ENCODE measurements around the gene DYNC2I2. TPM values are rescaled to one million over a fixed set of nuclear protein-coding genes. Genes with fewer than 3 reads are reported as not detected.

DYNC2I2 gene
- total RNA-seq, 1 donor, result 2.1 TPM

GRCh38 chr9:128634111-128634510, 22.5 kb downstream of the DYNC2I2 start:
- Histone ChIP-seq H3K9me3 (ENCODE audit: low read depth, low read length) (no peaks in the 10 kb centered on the region), H3K27me3 (ENCODE audit: insufficient read depth, low read length) (no peaks in the 10 kb centered on the region), H3K4me3 (ENCODE audit: low read length) (no peak overlapping the region), H3K4me1 (ENCODE audit: insufficient read depth, low read length) (no peaks in the 10 kb centered on the region)

GRCh38 chr9:128633601-128634000, 23.0 kb downstream of the DYNC2I2 start:
- Histone ChIP-seq H3K4me3 (ENCODE audit: low read length) (no peak overlapping the region), H3K4me1 (ENCODE audit: insufficient read depth, low read length) (no peaks in the 10 kb centered on the region), H3K27me3 (ENCODE audit: insufficient read depth, low read length) (no peaks in the 10 kb centered on the region), H3K9me3 (ENCODE audit: low read depth, low read length) (no peaks in the 10 kb centered on the region)

- Histone ChIP-seq H3K4me3 (ENCODE audit: low read length) (no peak overlapping the region), H3K9me3 (ENCODE audit: low read depth, low read length) (no peaks in the 10 kb centered on the region), H3K4me1 (ENCODE audit: insufficient read depth, low read length) (no peaks in the 10 kb centered on the region), H3K27me3 (ENCODE audit: insufficient read depth, low read length) (no peaks in the 10 kb centered on the region)
These were observed 23.6 kb downstream of the DYNC2I2 start for GRCh38 chr9:128633057-128633456.

GRCh38 chr9:128632486-128632885, 24.2 kb downstream of the DYNC2I2 start:
- Histone ChIP-seq H3K4me1 (ENCODE audit: insufficient read depth, low read length) (no peaks in the 10 kb centered on the region), H3K27me3 (ENCODE audit: insufficient read depth, low read length) (no peaks in the 10 kb centered on the region), H3K9me3 (ENCODE audit: low read depth, low read length) (no peaks in the 10 kb centered on the region), H3K4me3 (ENCODE audit: low read length) (no peak overlapping the region)

GRCh38 chr9:128632066-128632465, 24.6 kb downstream of the DYNC2I2 start:
- H3K9me3 ChIP-seq (ENCODE audit: low read depth, low read length), result no peaks in the 10 kb centered on the region
- H3K27me3 ChIP-seq (ENCODE audit: insufficient read depth, low read length), result no peaks in the 10 kb centered on the region
- no peaks in the 10 kb centered on the region for H3K4me1 ChIP-seq (ENCODE audit: insufficient read depth, low read length)
- no peak overlapping the region for H3K4me3 ChIP-seq (ENCODE audit: low read length)

GRCh38 chr9:128631636-128632035, 25.0 kb downstream of the DYNC2I2 start:
- Histone ChIP-seq H3K4me3 (ENCODE audit: low read length) (no peak overlapping the region), H3K4me1 (ENCODE audit: insufficient read depth, low read length) (no peaks in the 10 kb centered on the region), H3K9me3 (ENCODE audit: low read depth, low read length) (no peaks in the 10 kb centered on the region), H3K27me3 (ENCODE audit: insufficient read depth, low read length) (no peaks in the 10 kb centered on the region)

- H3K27me3 ChIP-seq (ENCODE audit: insufficient read depth, low read length), result no peaks in the 10 kb centered on the region
- H3K4me3 ChIP-seq (ENCODE audit: low read length), result no peak overlapping the region
- H3K4me1 ChIP-seq (ENCODE audit: insufficient read depth, low read length), result no peaks in the 10 kb centered on the region
- no peaks in the 10 kb centered on the region for H3K9me3 ChIP-seq (ENCODE audit: low read depth, low read length)
These were observed 26.6 kb downstream of the DYNC2I2 start for GRCh38 chr9:128629852-128630545.

GRCh38 chr9:128629136-128629535, 27.5 kb downstream of the DYNC2I2 start:
- Histone ChIP-seq H3K4me1 (ENCODE audit: insufficient read depth, low read length) (no peaks in the 10 kb centered on the region), H3K4me3 (ENCODE audit: low read length) (no peak overlapping the region)

GRCh38 chr9:128628471-128629048, 28.1 kb downstream of the DYNC2I2 start:
- Histone ChIP-seq H3K4me3 (ENCODE audit: low read length) (no peak overlapping the region), H3K27me3 (ENCODE audit: insufficient read depth, low read length) (no peaks in the 10 kb centered on the region), H3K9me3 (ENCODE audit: low read depth, low read length) (no peaks in the 10 kb centered on the region), H3K4me1 (ENCODE audit: insufficient read depth, low read length) (no peaks in the 10 kb centered on the region)

More at GRCh38 chr9:128629136-128629535, 27.5 kb downstream of the DYNC2I2 start:
- Histone ChIP-seq H3K9me3 (ENCODE audit: low read depth, low read length) (no peaks in the 10 kb centered on the region), H3K27me3 (ENCODE audit: insufficient read depth, low read length) (no peaks in the 10 kb centered on the region)

GRCh38 chr9:128627906-128628305, 28.7 kb downstream of the DYNC2I2 start:
- H3K4me1 ChIP-seq (ENCODE audit: insufficient read depth, low read length), result no peaks in the 10 kb centered on the region
- H3K27me3 ChIP-seq (ENCODE audit: insufficient read depth, low read length), result no peaks in the 10 kb centered on the region
- H3K9me3 ChIP-seq (ENCODE audit: low read depth, low read length), result no peaks in the 10 kb centered on the region
- no peak overlapping the region for H3K4me3 ChIP-seq (ENCODE audit: low read length)

- Histone ChIP-seq H3K4me3 (ENCODE audit: low read length) (no peak overlapping the region), H3K4me1 (ENCODE audit: insufficient read depth, low read length) (no peaks in the 10 kb centered on the region), H3K27me3 (ENCODE audit: insufficient read depth, low read length) (no peaks in the 10 kb centered on the region), H3K9me3 (ENCODE audit: low read depth, low read length) (no peaks in the 10 kb centered on the region)
These were observed 29.4 kb downstream of the DYNC2I2 start for GRCh38 chr9:128627127-128627715.

- no peaks in the 10 kb centered on the region for H3K27me3 ChIP-seq (ENCODE audit: insufficient read depth, low read length)
- H3K4me1 ChIP-seq (ENCODE audit: insufficient read depth, low read length), result no peaks in the 10 kb centered on the region
- no peaks in the 10 kb centered on the region for H3K9me3 ChIP-seq (ENCODE audit: low read depth, low read length)
- H3K4me3 ChIP-seq (ENCODE audit: low read length), result no peak overlapping the region
These were observed 30.5 kb downstream of the DYNC2I2 start for GRCh38 chr9:128626181-128626580.

- H3K9me3 ChIP-seq (ENCODE audit: low read depth, low read length), result no peaks in the 10 kb centered on the region
- H3K27me3 ChIP-seq (ENCODE audit: insufficient read depth, low read length), result no peaks in the 10 kb centered on the region
- H3K4me1 ChIP-seq (ENCODE audit: insufficient read depth, low read length), result no peaks in the 10 kb centered on the region
- no peak overlapping the region for H3K4me3 ChIP-seq (ENCODE audit: low read length)
These were observed 31.1 kb downstream of the DYNC2I2 start for GRCh38 chr9:128625391-128626146.

GRCh38 chr9:128624566-128624965, 32.1 kb downstream of the DYNC2I2 start:
- Histone ChIP-seq H3K9me3 (ENCODE audit: low read depth, low read length) (no peaks in the 10 kb centered on the region), H3K4me3 (ENCODE audit: low read length) (no peak overlapping the region), H3K4me1 (ENCODE audit: insufficient read depth, low read length) (no peaks in the 10 kb centered on the region), H3K27me3 (ENCODE audit: insufficient read depth, low read length) (no peaks in the 10 kb centered on the region)

- Histone ChIP-seq H3K27me3 (ENCODE audit: insufficient read depth, low read length) (no peaks in the 10 kb centered on the region), H3K4me1 (ENCODE audit: insufficient read depth, low read length) (no peaks in the 10 kb centered on the region), H3K9me3 (ENCODE audit: low read depth, low read length) (no peaks in the 10 kb centered on the region), H3K4me3 (ENCODE audit: low read length) (no peak overlapping the region)
These were observed 34.8 kb downstream of the DYNC2I2 start for GRCh38 chr9:128621730-128622455.
